Stomach (tissue), 4 donors: Measurements from ENCODE around the gene RETREG1.
A peak's percentile ranks its signal among the peaks of the same experiment; 100 is the strongest.

Experiments
- CTCF ChIP-seq, 7 experiments: fragments of 450-650 bp in 4 of 7; fragments of 200-600 bp in 3 of 7; sonication (generic) in 3 of 7; IDR thresholded peaks; one replicate each; pipeline ENCODE4 v1.5.1; 2016 to 2019; ENCODE audit warnings: antibody characterized with exemption in 7 of 7, control low read depth in 2 of 7, mild to moderate bottlenecking in 1 of 7
- EP300 ChIP-seq: sonication (generic); formaldehyde crosslinking; IDR thresholded peaks from one replicate; pipeline ENCODE4 v1.6.1; 2017; ENCODE audit warnings: antibody characterized with exemption
- POLR2A ChIP-seq, 4 donors: fragments of 450-650 bp; IDR thresholded peaks; one replicate each; pipeline ENCODE4 v1.6.1; 2016; ENCODE audit warnings: antibody characterized with exemption in 4 of 4, control low read depth in 2 of 4, mild to moderate bottlenecking in 1 of 4, moderate library complexity in 1 of 4
- POLR2AphosphoS5 ChIP-seq, 3 donors: sonication (generic); formaldehyde crosslinking; IDR thresholded peaks; one replicate each; pipeline ENCODE4 v1.6.1; 2016; ENCODE audit warnings: antibody characterized with exemption in 3 of 3

- TF ChIP-seq CTCF (IDR thresholded peaks at IDR 0.05): peak in 1 of 7 experiments; percentile 8
- no peak for TF ChIP-seq POLR2A (IDR thresholded peaks at IDR 0.05)
- TF ChIP-seq EP300: no peak
- TF ChIP-seq POLR2AphosphoS5 (IDR thresholded peaks at IDR 0.05): no peak
These were observed 178.8 kb downstream of the RETREG1 start for GRCh38 chr5:16437977-16438376.
